Adrenal gland (tissue), 5 donors: ENCODE data around the gene COL4A5.

Experiments
- POLR2A ChIP-seq, 2 donors: fragments of 450-650 bp; IDR thresholded peaks; one replicate each; pipeline ENCODE4 v1.6.1; 2017; ENCODE audit warnings: antibody characterized with exemption in 2 of 2, mild to moderate bottlenecking in 2 of 2, moderate library complexity in 1 of 2
- TF ChIP-seq, protein P1 (sequence below), 6 experiments: fragments of 450-650 bp in 4 of 6; fragments of 200-600 bp in 2 of 6; sonication (generic) in 1 of 6; IDR thresholded peaks; 1 replicate in 5 of 6; 2 replicates in 1 of 6; pipeline versions ENCODE4 v1.5.1 to v1.8.0; 2016 to 2021; ENCODE audit warnings: antibody characterized with exemption in 6 of 6, mild to moderate bottlenecking in 2 of 6, moderate library complexity in 1 of 6
- donor health status: DM: no; HTN: no; CAD: no.

DNA sequence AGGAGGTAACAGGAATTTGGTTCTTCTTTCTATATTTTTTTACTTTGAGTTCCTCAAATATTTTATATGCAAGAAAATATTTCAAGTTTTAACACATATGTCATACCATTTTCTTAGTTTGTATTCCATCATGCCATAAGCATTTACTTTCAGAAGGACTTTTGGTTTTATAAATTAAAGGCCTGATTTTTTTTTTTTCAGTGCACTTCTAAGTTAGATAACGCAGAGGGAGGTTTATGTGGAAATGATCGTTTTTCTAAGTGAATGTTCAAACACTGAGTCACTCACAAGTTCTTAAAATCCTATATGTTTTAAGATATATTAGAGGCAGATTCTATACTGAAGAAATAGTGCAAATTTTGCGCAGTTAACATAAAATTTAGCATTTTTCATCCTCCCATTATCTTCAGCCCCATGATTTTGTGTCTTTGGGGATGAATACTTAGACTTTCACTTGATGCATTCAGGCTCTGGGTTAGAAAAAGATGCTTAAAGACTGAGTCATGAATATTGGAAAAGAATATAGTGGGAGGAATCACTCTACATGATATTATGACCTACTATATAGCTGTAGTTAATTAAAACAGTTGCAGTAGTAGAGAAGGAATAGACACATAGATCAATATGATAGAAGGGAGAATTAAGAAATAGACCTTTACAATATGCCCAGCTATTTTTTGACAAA is 54.9 kb downstream of the COL4A5 start:
- TF ChIP-seq, protein P1, sequence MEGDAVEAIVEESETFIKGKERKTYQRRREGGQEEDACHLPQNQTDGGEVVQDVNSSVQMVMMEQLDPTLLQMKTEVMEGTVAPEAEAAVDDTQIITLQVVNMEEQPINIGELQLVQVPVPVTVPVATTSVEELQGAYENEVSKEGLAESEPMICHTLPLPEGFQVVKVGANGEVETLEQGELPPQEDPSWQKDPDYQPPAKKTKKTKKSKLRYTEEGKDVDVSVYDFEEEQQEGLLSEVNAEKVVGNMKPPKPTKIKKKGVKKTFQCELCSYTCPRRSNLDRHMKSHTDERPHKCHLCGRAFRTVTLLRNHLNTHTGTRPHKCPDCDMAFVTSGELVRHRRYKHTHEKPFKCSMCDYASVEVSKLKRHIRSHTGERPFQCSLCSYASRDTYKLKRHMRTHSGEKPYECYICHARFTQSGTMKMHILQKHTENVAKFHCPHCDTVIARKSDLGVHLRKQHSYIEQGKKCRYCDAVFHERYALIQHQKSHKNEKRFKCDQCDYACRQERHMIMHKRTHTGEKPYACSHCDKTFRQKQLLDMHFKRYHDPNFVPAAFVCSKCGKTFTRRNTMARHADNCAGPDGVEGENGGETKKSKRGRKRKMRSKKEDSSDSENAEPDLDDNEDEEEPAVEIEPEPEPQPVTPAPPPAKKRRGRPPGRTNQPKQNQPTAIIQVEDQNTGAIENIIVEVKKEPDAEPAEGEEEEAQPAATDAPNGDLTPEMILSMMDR (IDR thresholded peaks at IDR 0.05): no peak
- TF ChIP-seq POLR2A (IDR thresholded peaks at IDR 0.05): no peak
